Brain pericyte (primary cell): ENCODE data around the gene PSMF1.

Experiments used
- DNase-seq: peaks from one replicate; pipeline ENCODE4 v3.0.0-alpha.2; 2012; ENCODE audit warnings: low read depth, low spot score

PSMF1 gene

GRCh38 chr20:1163653-1164052, 45.3 kb downstream of the PSMF1 start:
- DNase-seq, result no peak

GRCh38 chr20:1164871-1165270, 46.5 kb downstream of the PSMF1 start:
- DNase-seq, result no peak

- no peak for DNase-seq
These were observed 47.1 kb downstream of the PSMF1 start for GRCh38 chr20:1165521-1165920.

- no peak for DNase-seq
These were observed 47.5 kb downstream of the PSMF1 start for GRCh38 chr20:1165941-1166340.

GRCh38 chr20:1166948-1167720, 48.7 kb downstream of the PSMF1 start:
- DNase-seq, result no peak

- no peak for DNase-seq
These were observed 50.8 kb downstream of the PSMF1 start for GRCh38 chr20:1169224-1169623.

GRCh38 chr20:1171461-1172093, 53.2 kb downstream of the PSMF1 start:
- DNase-seq, result no peak

- no peak for DNase-seq
These were observed 55.3 kb downstream of the PSMF1 start for GRCh38 chr20:1173698-1174097.

- no peak for DNase-seq
These were observed 56.4 kb downstream of the PSMF1 start for GRCh38 chr20:1174787-1175186.

GRCh38 chr20:1177680-1178079, 59.3 kb downstream of the PSMF1 start:
- DNase-seq, result no peak

- no peak for DNase-seq
These were observed 59.7 kb downstream of the PSMF1 start for GRCh38 chr20:1178103-1178502.

GRCh38 chr20:1178623-1179022, 60.2 kb downstream of the PSMF1 start:
- no peak for DNase-seq

- DNase-seq, result no peak
These were observed 62.5 kb downstream of the PSMF1 start for GRCh38 chr20:1180949-1181348.

- DNase-seq, result no peak
These were observed 63.7 kb downstream of the PSMF1 start for GRCh38 chr20:1182106-1182505.

- no peak for DNase-seq
These were observed 64.8 kb downstream of the PSMF1 start for GRCh38 chr20:1183153-1183552.

GRCh38 chr20:1184260-1184637, 65.8 kb downstream of the PSMF1 start:
- no peak for DNase-seq

- no peak for DNase-seq
These were observed 66.4 kb downstream of the PSMF1 start, which contains the start of gene TMEM74B for GRCh38 chr20:1184638-1185315. Gene TMEM74B, minus strand, starts transcription at chr20:1184981. Its CDS starts 1,180 bp downstream, at chr20:1183801.

GRCh38 chr20:1185316-1185741, 66.9 kb downstream of the PSMF1 start:
- DNase-seq, result no peak

GRCh38 chr20:1185790-1186334, 67.5 kb downstream of the PSMF1 start:
- DNase-seq, result no peak

- no peak for DNase-seq
These were observed 68.1 kb downstream of the PSMF1 start for GRCh38 chr20:1186367-1186991.

- DNase-seq, result no peak
These were observed 69.3 kb downstream of the PSMF1 start for GRCh38 chr20:1187605-1188171.

- no peak for DNase-seq
These were observed 69.9 kb downstream of the PSMF1 start for GRCh38 chr20:1188347-1188746.
